CD4-positive, alpha-beta T cell treated with Interferon gamma for 1 hour (primary cell): Measurements from ENCODE around the gene TNXB.
"Not testable (repeated sequence)": the region's sequence is repeated elsewhere in the genome, so short reads cannot be mapped to it uniquely, and the experiment has no call there.

Experiments used
- DNase-seq: peaks from one replicate; pipeline ENCODE4 v3.0.0-alpha.2; 2020

TNXB gene

GRCh38 chr6:32035283-32036013, 73.7 kb downstream of the TNXB start:
- not testable (repeated sequence) for DNase-seq

DNA sequence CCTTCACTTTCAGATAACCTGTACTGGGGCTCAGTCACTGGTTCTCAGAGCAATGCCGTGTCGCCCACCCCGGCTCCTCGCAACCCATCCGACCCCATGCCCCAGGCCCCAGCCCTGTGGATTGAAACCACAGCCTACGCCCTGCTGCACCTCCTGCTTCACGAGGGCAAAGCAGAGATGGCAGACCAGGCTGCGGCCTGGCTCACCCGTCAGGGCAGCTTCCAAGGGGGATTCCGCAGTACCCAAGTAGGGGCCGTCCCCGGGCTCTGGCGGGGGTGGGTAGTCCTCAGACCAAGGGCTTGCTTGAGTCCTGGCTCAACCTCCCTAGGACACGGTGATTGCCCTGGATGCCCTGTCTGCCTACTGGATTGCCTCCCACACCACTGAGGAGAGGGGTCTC, 79.6 kb downstream of the TNXB start:
- not testable (repeated sequence) for DNase-seq

- DNase-seq, result not testable (repeated sequence)
These were observed 80.5 kb downstream of the TNXB start for GRCh38 chr6:32028631-32029030.

DNA sequence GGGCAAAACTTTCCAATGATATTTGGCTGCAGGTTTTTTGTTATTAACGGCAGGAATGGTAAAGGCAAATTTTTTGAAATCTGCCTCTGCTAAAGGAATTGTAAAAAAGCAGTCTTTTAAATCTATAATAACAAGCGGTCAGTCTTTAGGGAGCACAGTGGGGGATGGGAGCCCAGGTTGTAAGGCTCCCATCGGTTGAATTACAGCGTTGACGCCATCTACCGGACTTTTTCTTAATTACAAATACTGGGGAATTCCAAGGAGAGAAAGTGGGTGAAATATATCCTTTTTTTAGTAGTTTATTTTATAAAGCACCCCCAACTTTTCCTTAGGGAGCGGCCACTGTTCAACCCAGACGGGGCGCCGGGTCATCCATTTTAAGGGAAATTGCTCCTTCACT, 87.0 kb downstream of the TNXB start:
- not testable (repeated sequence) for DNase-seq

- DNase-seq, result not testable (repeated sequence)
These were observed 94.6 kb downstream of the TNXB start, which contains the start of gene C4B for GRCh38 chr6:32014547-32014946. Gene C4B, plus strand, starts transcription at chr6:32014795. Its CDS starts 51 bp downstream, at chr6:32014846.

DNA sequence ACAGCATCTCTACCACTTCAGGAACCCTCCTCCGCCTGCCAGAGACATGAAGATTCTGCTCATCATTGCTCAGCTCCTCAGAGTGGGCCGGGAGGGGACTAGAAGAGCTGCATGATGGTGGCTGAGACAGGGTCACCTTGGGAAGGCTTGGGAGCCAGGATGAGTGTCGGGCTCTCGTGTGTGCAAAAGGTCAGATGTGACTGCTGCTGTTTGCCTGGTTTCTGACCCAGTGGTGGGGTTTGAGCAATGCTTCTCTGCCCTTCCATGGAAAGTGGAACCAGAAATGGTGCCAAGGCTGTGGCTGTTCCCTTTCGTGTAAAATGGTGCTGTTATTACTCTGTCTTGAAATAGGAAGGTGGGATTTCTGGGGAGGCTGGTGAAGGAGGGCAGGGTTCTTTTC, 95.4 kb downstream of the TNXB start:
- not testable (repeated sequence) for DNase-seq

DNA sequence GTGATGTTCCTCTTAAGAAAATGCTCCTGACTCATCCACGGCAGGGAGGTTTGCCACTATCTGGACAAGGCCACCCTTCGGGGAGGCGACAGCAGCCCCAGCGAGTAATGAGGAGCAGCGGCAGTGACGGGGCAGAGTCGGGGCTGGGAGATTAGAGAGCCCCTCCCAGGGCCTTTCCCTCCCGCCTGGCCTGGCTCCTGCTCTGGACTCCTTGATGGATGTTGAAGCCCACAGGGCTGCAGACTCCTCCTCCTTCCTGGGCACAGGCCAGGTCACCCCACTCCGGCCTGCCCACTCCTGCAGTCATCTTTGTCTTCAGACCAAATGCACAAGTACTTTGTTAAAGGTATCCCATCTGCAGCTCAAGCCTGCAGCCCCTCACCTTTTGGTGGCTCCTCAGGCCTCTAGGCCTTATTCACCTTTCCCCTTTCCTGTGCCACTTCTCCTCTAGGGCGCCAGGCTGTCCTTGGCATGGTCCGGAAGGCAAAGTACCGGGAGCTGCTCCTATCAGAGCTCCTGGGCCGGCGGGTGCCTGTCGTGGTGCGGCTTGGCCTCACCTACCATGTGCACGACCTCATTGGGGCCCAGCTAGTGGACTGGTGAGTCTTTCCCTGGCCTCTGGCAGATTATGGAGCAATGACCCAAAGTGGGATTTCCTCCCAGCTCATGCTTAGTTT, 96.1 kb downstream of the TNXB start:
- not testable (repeated sequence) for DNase-seq

DNA sequence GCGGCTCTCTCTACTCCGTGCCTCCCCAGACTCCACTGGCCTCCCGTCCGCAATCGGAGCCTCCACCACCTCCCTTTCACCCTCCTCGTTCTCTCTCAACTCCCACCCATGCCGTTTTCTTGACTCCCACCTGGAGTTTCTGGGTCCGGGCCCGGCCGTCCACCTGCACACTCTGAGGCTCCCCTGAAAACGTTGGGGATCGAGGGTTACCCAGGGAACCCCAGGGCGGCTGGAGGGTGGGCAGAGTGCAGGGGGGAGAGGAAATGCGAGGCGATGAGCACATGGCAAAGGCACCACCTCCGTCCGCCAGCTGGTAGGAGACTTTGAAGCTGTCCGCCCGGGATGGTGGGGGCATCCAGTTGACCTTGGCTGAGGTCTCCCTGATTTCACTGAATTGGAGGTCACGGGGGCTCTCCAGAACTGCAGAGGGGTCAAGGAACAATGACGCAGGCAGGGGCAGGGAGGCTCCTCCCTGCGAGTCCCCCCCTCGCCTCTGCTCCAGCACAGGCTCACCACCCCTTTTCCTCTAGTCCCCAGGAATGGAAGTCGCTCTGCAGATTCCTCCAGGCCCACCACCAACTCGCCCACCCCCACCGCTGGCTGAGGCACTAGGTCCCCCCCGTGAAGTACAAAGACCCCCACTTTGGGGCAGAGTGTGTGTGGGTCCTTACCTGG, 98.1 kb downstream of the TNXB start:
- DNase-seq, result not testable (repeated sequence)

DNA sequence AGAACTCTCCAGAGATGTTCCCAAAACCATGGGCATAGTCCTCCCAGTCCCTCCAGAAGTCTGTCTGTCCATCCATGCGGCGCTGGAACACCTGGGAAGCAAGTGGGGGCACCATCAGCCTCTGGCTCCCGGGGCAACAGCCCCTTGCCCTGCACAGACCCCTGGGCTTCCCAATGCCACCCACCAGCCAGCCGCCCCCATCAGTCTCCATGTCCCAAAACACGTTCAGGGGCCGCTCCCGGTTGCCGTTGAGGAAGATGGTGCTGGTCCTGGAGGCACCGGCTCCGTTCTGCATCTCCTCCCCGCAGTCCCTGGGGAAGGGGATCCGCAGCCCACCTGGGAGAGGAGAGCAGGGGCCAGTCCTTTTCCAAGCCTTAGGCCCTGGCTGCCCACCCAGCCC, 99.6 kb downstream of the TNXB start:
- not testable (repeated sequence) for DNase-seq

- not testable (repeated sequence) for DNase-seq
These were observed 100.5 kb downstream of the TNXB start for GRCh38 chr6:32008616-32009015.

DNA sequence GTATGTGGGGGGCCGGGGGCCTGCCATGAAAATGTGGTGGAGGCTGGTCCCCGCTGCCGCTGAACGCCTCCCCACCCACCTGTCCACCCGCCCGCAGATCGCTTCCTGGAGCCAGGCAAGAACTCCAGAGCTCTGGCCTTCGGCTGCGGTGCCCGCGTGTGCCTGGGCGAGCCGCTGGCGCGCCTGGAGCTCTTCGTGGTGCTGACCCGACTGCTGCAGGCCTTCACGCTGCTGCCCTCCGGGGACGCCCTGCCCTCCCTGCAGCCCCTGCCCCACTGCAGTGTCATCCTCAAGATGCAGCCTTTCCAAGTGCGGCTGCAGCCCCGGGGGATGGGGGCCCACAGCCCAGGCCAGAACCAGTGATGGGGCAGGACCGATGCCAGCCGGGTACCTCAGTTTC, 101.1 kb downstream of the TNXB start:
- not testable (repeated sequence) for DNase-seq

- not testable (repeated sequence) for DNase-seq
These were observed 102.1 kb downstream of the TNXB start for GRCh38 chr6:32007086-32007485.

DNA sequence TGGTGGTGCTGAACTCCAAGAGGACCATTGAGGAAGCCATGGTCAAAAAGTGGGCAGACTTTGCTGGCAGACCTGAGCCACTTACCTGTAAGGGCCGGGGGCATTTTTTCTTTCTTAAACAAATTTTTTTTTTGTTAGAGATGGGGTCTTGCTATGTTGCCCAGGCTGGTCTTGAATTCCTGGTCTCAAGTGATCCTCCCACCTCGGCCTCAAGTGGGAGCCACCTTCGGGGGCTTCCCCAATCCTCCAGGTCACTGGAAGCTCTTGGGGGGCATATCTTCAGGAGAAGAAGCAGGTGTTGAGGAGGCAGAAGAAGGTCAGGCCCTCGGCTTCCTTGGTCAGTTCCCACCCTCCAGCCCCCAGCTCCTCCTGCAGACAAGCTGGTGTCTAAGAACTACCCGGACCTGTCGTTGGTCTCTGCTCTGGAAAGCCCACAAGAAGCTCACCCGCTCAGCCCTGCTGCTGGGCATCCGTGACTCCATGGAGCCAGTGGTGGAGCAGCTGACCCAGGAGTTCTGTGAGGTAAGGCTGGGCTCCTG, 103.1 kb downstream of the TNXB start:
- DNase-seq, result not testable (repeated sequence)

GRCh38 chr6:32005538-32005880, 103.6 kb downstream of the TNXB start:
- not testable (repeated sequence) for DNase-seq

DNA sequence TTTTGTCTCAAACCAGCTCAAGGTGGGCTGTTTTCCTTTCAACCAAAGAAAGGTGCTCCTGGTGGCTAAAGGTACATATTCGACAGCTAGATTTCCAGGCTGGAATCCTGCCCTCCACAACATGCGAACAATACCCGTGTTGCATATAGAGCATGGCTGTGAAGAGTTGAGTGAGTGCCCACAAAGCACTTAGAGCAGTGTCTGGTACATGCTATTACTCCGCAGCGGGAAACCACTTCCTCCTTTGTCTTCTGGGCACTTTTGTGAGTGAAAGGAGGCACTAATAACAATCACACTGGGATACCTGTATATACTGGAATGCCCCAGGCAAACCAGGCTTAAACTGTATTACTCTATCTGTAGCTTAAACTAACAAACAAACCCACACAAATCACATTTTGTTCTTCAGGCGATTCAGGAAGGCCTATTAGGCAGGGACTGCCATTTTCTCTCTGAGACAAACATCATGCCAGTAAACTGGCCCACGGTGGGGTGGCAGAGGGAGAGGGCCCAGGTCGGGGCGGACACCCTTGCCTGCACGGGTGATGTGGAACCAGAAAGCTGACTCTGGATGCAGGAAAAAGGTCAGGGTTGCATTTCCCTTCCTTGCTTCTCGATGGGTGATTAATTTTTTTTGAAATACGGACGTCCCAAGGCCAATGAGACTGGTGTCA, 104.1 kb downstream of the TNXB start:
- not testable (repeated sequence) for DNase-seq

DNA sequence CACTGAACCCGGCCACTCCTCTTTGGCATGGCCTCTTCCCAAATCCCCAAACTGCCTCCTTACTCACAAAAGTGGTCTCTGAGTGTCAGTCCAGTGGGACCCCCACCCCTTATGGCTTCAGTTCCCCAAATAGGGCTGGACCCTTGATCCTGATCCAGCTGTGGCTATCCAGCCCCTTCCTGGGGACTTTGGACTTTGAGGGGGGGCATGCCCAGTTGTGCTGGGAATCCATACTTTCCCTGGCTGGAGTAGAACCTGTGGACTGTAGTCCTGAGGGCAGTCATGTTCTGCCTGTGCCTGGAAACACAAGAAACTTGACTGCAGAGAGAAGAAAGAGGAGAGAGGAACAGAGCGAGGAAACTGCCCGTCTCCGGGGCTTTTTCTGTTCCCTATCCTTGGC, 104.7 kb downstream of the TNXB start:
- DNase-seq, result not testable (repeated sequence)

DNA sequence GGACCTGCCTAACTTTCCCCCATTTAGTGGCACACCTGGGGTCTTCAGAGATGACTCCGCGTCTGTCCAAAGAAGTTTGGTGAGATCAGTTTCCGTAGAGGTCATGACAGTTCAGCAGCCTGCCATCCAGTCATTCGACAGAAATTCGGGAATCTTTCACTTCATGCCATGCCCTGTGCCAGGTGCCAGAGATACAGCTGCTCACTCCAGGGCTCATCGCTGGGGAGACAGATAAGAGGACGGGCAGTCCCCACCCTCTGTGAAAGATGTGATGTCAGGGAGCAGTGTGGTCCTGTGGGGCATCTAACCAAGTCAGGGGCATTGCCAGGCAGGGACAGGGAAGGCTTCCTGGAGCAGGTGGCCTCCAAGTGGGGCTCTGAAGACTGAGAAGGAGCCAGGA, 105.8 kb downstream of the TNXB start:
- not testable (repeated sequence) for DNase-seq

- DNase-seq, result not testable (repeated sequence)
These were observed 106.4 kb downstream of the TNXB start for GRCh38 chr6:32002546-32003268.

- DNase-seq, result not testable (repeated sequence)
These were observed 112.8 kb downstream of the TNXB start for GRCh38 chr6:31996385-31996784.

DNA sequence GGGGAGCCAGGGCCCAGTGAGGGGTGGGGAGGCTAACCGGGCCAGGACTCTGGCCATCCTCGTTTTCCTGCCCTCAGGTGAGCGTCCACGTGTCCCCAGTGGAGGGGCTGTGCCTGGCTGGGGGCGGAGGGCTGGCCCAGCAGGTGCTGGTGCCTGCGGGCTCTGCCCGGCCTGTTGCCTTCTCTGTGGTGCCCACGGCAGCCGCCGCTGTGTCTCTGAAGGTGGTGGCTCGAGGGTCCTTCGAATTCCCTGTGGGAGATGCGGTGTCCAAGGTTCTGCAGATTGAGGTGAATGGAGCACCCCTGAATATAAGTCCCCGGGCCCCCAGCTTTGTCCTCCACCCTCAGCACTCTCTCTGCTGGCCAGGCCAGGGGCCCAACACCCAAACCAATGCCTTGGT, 114.7 kb downstream of the TNXB start:
- DNase-seq, result not testable (repeated sequence)
